CD14-positive monocyte (primary cell): ENCODE measurements around the gene ARL3. TPM values are rescaled to one million over a fixed set of nuclear protein-coding genes. Genes with fewer than 3 reads are reported as not detected.

Source experiments
- DNase-seq, 3 donors: peaks; one replicate each; pipeline ENCODE4 v3.0.0-alpha.2; 2011 to 2022
- H2AFZ ChIP-seq: 2 replicates; pipeline ENCODE4 v1.6.0; 2012; ENCODE audit warnings: mild to moderate bottlenecking, low read depth, low read length, inconsistent platforms; ENCODE audit not compliant: insufficient read depth, poor library complexity, severe bottlenecking
- H3K27ac ChIP-seq, 2 donors: 1 replicate in 1 of 2; 2 replicates in 1 of 2; pipeline ENCODE4 v1.5.1; 2012 to 2013; ENCODE audit warnings: low read length in 2 of 2, control low read depth in 1 of 2, inconsistent platforms in 1 of 2, low read depth in 1 of 2, mild to moderate bottlenecking in 1 of 2
- H3K27me3 ChIP-seq, 2 donors: one replicate each; pipeline versions ENCODE4 v1.6.0 to v1.6.1; 2011 to 2013; ENCODE audit warnings: low read length in 2 of 2; ENCODE audit not compliant: control insufficient read depth in 2 of 2, insufficient read depth in 2 of 2
- H3K36me3 ChIP-seq, 2 donors: replicated peaks in 1 of 2; 1 replicate in 1 of 2; 2 replicates in 1 of 2; pipeline versions ENCODE4 v1.5.1 to v1.6.1; 2012 to 2013; ENCODE audit warnings: low read length in 2 of 2, control low read depth in 1 of 2, inconsistent platforms in 1 of 2, mild to moderate bottlenecking in 1 of 2; ENCODE audit not compliant: insufficient read depth in 2 of 2, control insufficient read depth in 1 of 2
- H3K4me1 ChIP-seq, 2 donors: 1 replicate in 1 of 2; 2 replicates in 1 of 2; pipeline versions ENCODE4 v1.5.1 to v1.6.1; 2012 to 2013; ENCODE audit warnings: low read length in 2 of 2, control low read depth in 1 of 2, inconsistent platforms in 1 of 2, mild to moderate bottlenecking in 1 of 2, moderate library complexity in 1 of 2; ENCODE audit not compliant: insufficient read depth in 2 of 2, control insufficient read depth in 1 of 2
- H3K4me2 ChIP-seq: replicated peaks from 2 replicates; pipeline ENCODE3; 2012; ENCODE audit warnings: low read length, moderate library complexity, mild to moderate bottlenecking; ENCODE audit not compliant: poor library complexity, severe bottlenecking; ENCODE audit errors: extremely low read depth
- H3K4me3 ChIP-seq, 3 experiments: fragments of 200-600 bp in 1 of 3; sonication (generic) in 1 of 3; replicated peaks in 1 of 3; 1 replicate in 2 of 3; 2 replicates in 1 of 3; pipeline ENCODE4 v1.5.1; 2011 to 2013; ENCODE audit warnings: low read length in 3 of 3, mild to moderate bottlenecking in 3 of 3, control low read depth in 2 of 3, low read depth in 2 of 3, inconsistent platforms in 1 of 3, moderate library complexity in 1 of 3
- H3K79me2 ChIP-seq: 2 replicates; pipeline ENCODE4 v1.6.0; 2012; ENCODE audit warnings: mild to moderate bottlenecking, control low read depth, inconsistent platforms, low read length, moderate library complexity; ENCODE audit not compliant: insufficient read depth
- H3K9ac ChIP-seq: 2 replicates; pipeline ENCODE4 v1.6.0; 2017; ENCODE audit warnings: low read length, mild to moderate bottlenecking; ENCODE audit not compliant: insufficient read depth, poor library complexity, severe bottlenecking
- H3K9me3 ChIP-seq, 2 donors: replicated peaks in 1 of 2; 1 replicate in 1 of 2; 2 replicates in 1 of 2; pipeline versions ENCODE4 v1.5.1 to v1.6.1; 2012 to 2013; ENCODE audit warnings: low read length in 2 of 2, control low read depth in 1 of 2; ENCODE audit not compliant: control insufficient read depth in 1 of 2, insufficient read depth in 1 of 2
- H4K20me1 ChIP-seq: 2 replicates; pipeline ENCODE4 v1.6.0; 2012; ENCODE audit warnings: mild to moderate bottlenecking, low read length, control low read depth, moderate library complexity; ENCODE audit not compliant: insufficient read depth
- H3K27ac Mint-ChIP-seq, 7 donors: one replicate each; pipeline ENCODE4 v1.8.0; 2020; ENCODE audit warnings: mild to moderate bottlenecking in 7 of 7, mixed read lengths in 7 of 7, moderate library complexity in 6 of 7, inconsistent platforms in 2 of 7
- H3K27me3 Mint-ChIP-seq, 3 donors: one replicate each; pipeline ENCODE4 v1.8.0; 2021 to 2022; ENCODE audit warnings: low read depth in 3 of 3, mild to moderate bottlenecking in 3 of 3, mixed read lengths in 3 of 3, moderate library complexity in 3 of 3, inconsistent platforms in 1 of 3
- H3K36me3 Mint-ChIP-seq, 2 donors: one replicate each; pipeline ENCODE4 v1.8.0; 2020; ENCODE audit warnings: mixed read lengths in 2 of 2, inconsistent platforms in 1 of 2, mild to moderate bottlenecking in 1 of 2
- H3K4me1 Mint-ChIP-seq: one replicate; pipeline ENCODE4 v1.8.0; 2020; ENCODE audit warnings: mild to moderate bottlenecking, mixed read lengths
- H3K4me3 Mint-ChIP-seq, 2 donors: one replicate each; pipeline ENCODE4 v1.8.0; 2020; ENCODE audit warnings: mild to moderate bottlenecking in 2 of 2, mixed read lengths in 2 of 2, moderate library complexity in 1 of 2
- H3K9me3 Mint-ChIP-seq, 7 donors: one replicate each; pipeline ENCODE4 v1.8.0; 2020 to 2022; ENCODE audit warnings: mixed read lengths in 7 of 7, mild to moderate bottlenecking in 6 of 7, moderate library complexity in 6 of 7, inconsistent platforms in 2 of 7
- CTCF ChIP-seq: fragments of 200-600 bp; IDR thresholded peaks from one replicate; pipeline ENCODE4 v1.8.0; 2022; ENCODE audit warnings: antibody characterized with exemption, mild to moderate bottlenecking
- WGBS: methylation state at CpG from one replicate; pipeline ENCODE4 v1.1.5; 2013; ENCODE audit warnings: missing lambda C conversion rate; ENCODE audit not compliant: insufficient coverage; 5-methylcytosine and 5-hydroxymethylcytosine counted together
- intact Hi-C, 2 donors: fragments of 100-400 bp; cut with micrococcal nuclease; formaldehyde crosslinking; loops; one replicate each; pipeline versions ENCODE4 v1.15.0 to v1.15.1; 2023
- polyA plus RNA-seq, 3 donors: library from polyadenylated mRNA; depleted of rRNA in 1 of 3; unstranded in 2 of 3; stranded (reverse) in 1 of 3; fragments of 300-500 nt in 2 of 3; fragments of >200 nt in 1 of 3; fragmentation: Illumina TruSeq in 2 of 3; gene quantifications; 1 replicate in 2 of 3; 2 replicates in 1 of 3; pipeline ENCODE4 v1.2.3, GENCODE V29; 2012 to 2021

The ARL3 gene
- polyA plus RNA-seq, 3 donors, result 2.8 to 6.3 (median 6.0) TPM

GRCh38 chr10:102633848-102634247 is 80.3 kb downstream of the ARL3 start:
- 80% methylated on average over 2 of the region's 5 CpGs for WGBS
- H3K27ac Mint-ChIP-seq, result peak overlapping the region; percentile 94 to 98 (median 96)

GRCh38 chr10:102633287-102633686 is 80.9 kb downstream of the ARL3 start:
- 0% methylated on average over 3 of the region's 6 CpGs for WGBS
- DNase-seq, result peak; percentile 83 to 93 (median 92)
- peak overlapping the region; percentile 96 to 99 for H3K27ac ChIP-seq
- TF ChIP-seq CTCF, result no peak
- H3K27me3 ChIP-seq, result no peaks in the 10 kb centered on the region
- peak overlapping the region; percentile 66 for H3K4me2 ChIP-seq
- H3K79me2 ChIP-seq, result peaks cover 19% of the 10 kb centered on the region
- Mint-ChIP-seq H3K36me3 (peaks cover 26 to 36% of the 10 kb centered on the region in 2 donors), H3K27ac (peak overlapping the region; percentile 94 to 98 (median 96)), H3K4me3 (peak overlapping the region; percentile 71 to 83), H3K9me3 (peaks cover 0 to 2% (median 0%) of the 10 kb centered on the region in 7 donors), H3K4me1 (peaks cover 69% of the 10 kb centered on the region), H3K27me3 (peaks cover 0 to 2% (median under 1%) of the 10 kb centered on the region in 3 donors)
- H3K36me3 ChIP-seq, result peaks cover 14 to 32% of the 10 kb centered on the region in 2 donors
- H3K9ac ChIP-seq, result peak overlapping the region; percentile 70
- intact Hi-C loops, result no loop called here
- H4K20me1 ChIP-seq, result no peaks in the 10 kb centered on the region
- peak overlapping the region in 2 of 3 experiments; percentile 14 to 57 for H3K4me3 ChIP-seq
- H3K4me1 ChIP-seq, result peaks cover 63 to 69% of the 10 kb centered on the region in 2 donors
- no peaks in the 10 kb centered on the region for H3K9me3 ChIP-seq
- H2AFZ ChIP-seq, result peak overlapping the region; percentile 46

More at GRCh38 chr10:102633848-102634247, 80.3 kb downstream of the ARL3 start:
- H3K4me3 Mint-ChIP-seq, result peak overlapping the region in 1 of 2 donors; percentile 83
- H3K4me3 ChIP-seq, result peak overlapping the region in 1 of 3 experiments; percentile 57
- H3K27me3 ChIP-seq, result no peaks in the 10 kb centered on the region
- H3K79me2 ChIP-seq, result peaks cover 19% of the 10 kb centered on the region
- H4K20me1 ChIP-seq, result no peaks in the 10 kb centered on the region
- H3K36me3 ChIP-seq, result peaks cover 14 to 27% of the 10 kb centered on the region in 2 donors
- H2AFZ ChIP-seq, result peak overlapping the region; percentile 46
- H3K27ac ChIP-seq, result peak overlapping the region; percentile 96 to 99
- TF ChIP-seq CTCF, result no peak
- peaks cover 22 to 31% of the 10 kb centered on the region in 2 donors for H3K36me3 Mint-ChIP-seq
- no peak for DNase-seq
- H3K27me3 Mint-ChIP-seq, result peaks cover 2 to 5% (median 3%) of the 10 kb centered on the region in 3 donors
- H3K4me1 Mint-ChIP-seq, result peaks cover 69% of the 10 kb centered on the region
- no peaks in the 10 kb centered on the region for H3K9me3 ChIP-seq
- peak overlapping the region; percentile 70 for H3K9ac ChIP-seq
- intact Hi-C loops, result no loop called here
- H3K4me1 ChIP-seq, result peaks cover 63 to 69% of the 10 kb centered on the region in 2 donors
- peaks cover 0 to 2% (median 0%) of the 10 kb centered on the region in 7 donors for H3K9me3 Mint-ChIP-seq
- peak overlapping the region; percentile 66 for H3K4me2 ChIP-seq
